ENCODE results near the gene MOCOS.

Gene MOCOS

GRCh38 chr18:36262971-36263370 is 75.7 kb downstream of the MOCOS start (continued):
- no peak for TF ChIP-seq ZBTB6 (tag by site-specific recombination; IDR thresholded peaks at IDR 0.05)
- TF ChIP-seq ZSCAN4 (tag by site-specific recombination; IDR thresholded peaks at IDR 0.05): no peak
- no peak for TF ChIP-seq ZNF561 (tag by site-specific recombination; IDR thresholded peaks at IDR 0.05; ENCODE audit: borderline replicate concordance)

DNA sequence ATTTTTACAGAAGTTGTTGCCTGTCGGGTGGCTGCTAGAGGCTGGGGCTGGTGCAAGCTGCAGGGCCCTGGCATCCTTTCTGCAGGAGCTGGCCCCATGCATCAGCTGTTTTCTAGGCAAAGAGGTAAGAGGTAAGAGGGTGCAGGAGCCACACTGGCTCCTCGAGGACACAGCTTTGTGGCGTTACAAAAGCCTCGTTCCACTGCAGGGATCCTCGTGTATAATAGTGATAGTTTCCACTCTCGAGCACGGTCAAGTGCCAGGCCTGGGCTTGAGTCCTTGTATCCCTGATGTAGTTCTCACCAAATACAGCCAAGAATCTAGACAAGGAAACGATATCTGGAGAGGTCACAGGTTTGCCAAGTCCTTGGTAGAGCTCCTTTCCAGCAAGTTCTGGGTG is 77.0 kb downstream of the MOCOS start:
- H3K36me3 ChIP-seq (ENCODE audit: control insufficient read depth in 2 of 2, insufficient read depth in 1 of 2, low read length in 2 of 2): peaks cover 0 to 3% of the 10 kb centered on the region in 2 experiments; a peak in 1 of 3 replicates
- CTCF ChIA-PET: interaction anchor here (0.8 to 3.0 kb wide), 2 partner anchors 16 to 20 kb away, joined by 3 to 11 read pairs; no protein-coding TSS in a partner anchor
- no peaks in the 10 kb centered on the region for H3K4me1 ChIP-seq (ENCODE audit: control insufficient read depth, insufficient read depth, low read length)
- POLR2A ChIA-PET: no interaction called here
- H3K4me3 ChIP-seq (ENCODE audit: low read depth, low read length): no peak overlapping the region
- H3K9me3 ChIP-seq (ENCODE audit: control insufficient read depth, insufficient read depth, low read depth, low read length): no peaks in the 10 kb centered on the region
- H3K27ac ChIP-seq (ENCODE audit: extremely low read depth, low read depth, low read length): no peak overlapping the region
- TF ChIP-seq, protein P1, sequence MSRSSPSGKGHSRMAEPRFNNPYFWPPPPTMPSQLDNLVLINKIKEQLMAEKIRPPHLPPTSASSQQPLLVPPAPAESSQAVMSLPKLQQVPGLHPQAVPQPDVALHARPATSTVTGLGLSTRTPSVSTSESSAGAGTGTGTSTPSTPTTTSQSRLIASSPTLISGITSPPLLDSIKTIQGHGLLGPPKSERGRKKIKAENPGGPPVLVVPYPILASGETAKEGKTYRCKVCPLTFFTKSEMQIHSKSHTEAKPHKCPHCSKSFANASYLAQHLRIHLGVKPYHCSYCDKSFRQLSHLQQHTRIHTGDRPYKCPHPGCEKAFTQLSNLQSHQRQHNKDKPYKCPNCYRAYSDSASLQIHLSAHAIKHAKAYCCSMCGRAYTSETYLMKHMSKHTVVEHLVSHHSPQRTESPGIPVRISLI (tag by site-specific recombination; IDR thresholded peaks at IDR 0.05): no peak
- TF ChIP-seq ZSCAN30 (tag by site-specific recombination; IDR thresholded peaks at IDR 0.05): no peak
- TF ChIP-seq, protein P2, sequence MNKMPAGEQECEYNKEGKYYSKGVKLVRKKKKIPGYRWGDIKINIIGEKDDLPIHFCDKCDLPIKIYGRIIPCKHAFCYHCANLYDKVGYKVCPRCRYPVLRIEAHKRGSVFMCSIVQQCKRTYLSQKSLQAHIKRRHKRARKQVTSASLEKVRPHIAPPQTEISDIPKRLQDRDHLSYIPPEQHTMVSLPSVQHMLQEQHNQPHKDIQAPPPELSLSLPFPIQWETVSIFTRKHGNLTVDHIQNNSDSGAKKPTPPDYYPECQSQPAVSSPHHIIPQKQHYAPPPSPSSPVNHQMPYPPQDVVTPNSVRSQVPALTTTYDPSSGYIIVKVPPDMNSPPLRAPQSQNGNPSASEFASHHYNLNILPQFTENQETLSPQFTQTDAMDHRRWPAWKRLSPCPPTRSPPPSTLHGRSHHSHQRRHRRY (tag by site-specific recombination; IDR thresholded peaks at IDR 0.05): no peak
- TF ChIP-seq, protein P3, sequence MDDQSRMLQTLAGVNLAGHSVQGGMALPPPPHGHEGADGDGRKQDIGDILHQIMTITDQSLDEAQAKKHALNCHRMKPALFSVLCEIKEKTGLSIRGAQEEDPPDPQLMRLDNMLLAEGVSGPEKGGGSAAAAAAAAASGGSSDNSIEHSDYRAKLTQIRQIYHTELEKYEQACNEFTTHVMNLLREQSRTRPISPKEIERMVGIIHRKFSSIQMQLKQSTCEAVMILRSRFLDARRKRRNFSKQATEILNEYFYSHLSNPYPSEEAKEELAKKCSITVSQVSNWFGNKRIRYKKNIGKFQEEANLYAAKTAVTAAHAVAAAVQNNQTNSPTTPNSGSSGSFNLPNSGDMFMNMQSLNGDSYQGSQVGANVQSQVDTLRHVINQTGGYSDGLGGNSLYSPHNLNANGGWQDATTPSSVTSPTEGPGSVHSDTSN (CRISPR knock-in tag; IDR thresholded peaks at IDR 0.05): no peak
- TF ChIP-seq ZBTB6 (tag by site-specific recombination; IDR thresholded peaks at IDR 0.05): no peak
- no peak for TF ChIP-seq ZNF776 (tag by site-specific recombination; IDR thresholded peaks at IDR 0.05; ENCODE audit: borderline replicate concordance)
- TF ChIP-seq ZNF610 (tag by site-specific recombination; IDR thresholded peaks at IDR 0.05; ENCODE audit: borderline replicate concordance): no peak
- TF ChIP-seq ZNF777 (tag by site-specific recombination; IDR thresholded peaks at IDR 0.05; ENCODE audit: borderline replicate concordance): no peak
- no peak for TF ChIP-seq KLF9 (tag by site-specific recombination; IDR thresholded peaks at IDR 0.05; ENCODE audit: low read depth)
- TF ChIP-seq ZNF785 (tag by site-specific recombination; IDR thresholded peaks at IDR 0.05): no peak
- no peak for TF ChIP-seq ZNF175 (tag by site-specific recombination; IDR thresholded peaks at IDR 0.05)
- TF ChIP-seq ZNF426 (tag by site-specific recombination; IDR thresholded peaks at IDR 0.05): no peak
- TF ChIP-seq, protein P4, sequence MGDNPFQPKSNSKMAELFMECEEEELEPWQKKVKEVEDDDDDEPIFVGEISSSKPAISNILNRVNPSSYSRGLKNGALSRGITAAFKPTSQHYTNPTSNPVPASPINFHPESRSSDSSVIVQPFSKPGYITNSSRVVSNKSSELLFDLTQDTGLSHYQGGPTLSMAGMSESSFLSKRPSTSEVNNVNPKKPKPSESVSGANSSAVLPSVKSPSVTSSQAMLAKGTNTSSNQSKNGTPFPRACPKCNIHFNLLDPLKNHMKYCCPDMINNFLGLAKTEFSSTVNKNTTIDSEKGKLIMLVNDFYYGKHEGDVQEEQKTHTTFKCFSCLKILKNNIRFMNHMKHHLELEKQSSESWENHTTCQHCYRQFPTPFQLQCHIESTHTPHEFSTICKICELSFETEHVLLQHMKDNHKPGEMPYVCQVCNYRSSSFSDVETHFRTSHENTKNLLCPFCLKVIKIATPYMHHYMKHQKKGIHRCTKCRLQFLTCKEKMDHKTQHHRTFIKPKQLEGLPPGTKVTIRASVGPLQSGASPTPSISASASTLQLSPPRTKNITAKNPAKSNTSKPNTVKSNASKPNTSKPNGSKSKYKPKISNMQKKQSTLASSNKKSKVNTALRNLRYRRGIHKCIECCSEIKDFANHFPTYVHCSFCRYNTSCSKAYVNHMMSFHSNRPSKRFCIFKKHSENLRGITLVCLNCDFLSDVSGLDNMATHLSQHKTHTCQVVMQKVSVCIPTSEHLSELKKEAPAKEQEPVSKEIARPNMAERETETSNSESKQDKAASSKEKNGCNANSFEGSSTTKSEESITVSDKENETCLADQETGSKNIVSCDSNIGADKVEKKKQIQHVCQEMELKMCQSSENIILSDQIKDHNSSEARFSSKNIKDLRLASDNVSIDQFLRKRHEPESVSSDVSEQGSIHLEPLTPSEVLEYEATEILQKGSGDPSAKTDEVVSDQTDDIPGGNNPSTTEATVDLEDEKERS (tag by site-specific recombination; IDR thresholded peaks at IDR 0.05): no peak
